ENCODE results near the gene SOX5.

GRCh38 chr12:23528316-23528715 is 421.2 kb downstream of the SOX5 start:
- TF ChIP-seq CTCF (IDR thresholded peaks at IDR 0.05 in 2 of 3, conservative IDR thresholded peaks at IDR 0.05 in 1 of 3; ENCODE audit: borderline replicate concordance in 1 of 3, insufficient read depth in 1 of 3, low read depth in 2 of 3, low read length in 2 of 3) = no peak
- no peak for TF ChIP-seq TCF7L2 (IDR thresholded peaks at IDR 0.05; ENCODE audit: borderline replicate concordance, extremely low read depth, insufficient read depth, insufficient read length)
- TF ChIP-seq MAX (IDR thresholded peaks at IDR 0.05) = no peak
- TF ChIP-seq REST (IDR thresholded peaks at IDR 0.05; ENCODE audit: low read depth) = no peak
- no peak for TF ChIP-seq ATF3 (IDR thresholded peaks at IDR 0.05)
- TF ChIP-seq EZH2 (IDR thresholded peaks at IDR 0.05) = no peak
